Pancreas (tissue), 10 donors: ENCODE measurements around the gene FMN2. TPM values are rescaled to one million over a fixed set of nuclear protein-coding genes. Genes with fewer than 3 reads are reported as not detected.
A peak's percentile ranks its signal among the peaks of the same experiment; 100 is the strongest.

ENCODE experiments used
- ATAC-seq, 4 donors: fragments of 200-7000 bp; cut with Tn5 transposase; one replicate each; pipeline versions ENCODE4 v1.8.0 to v1.9.1; 2020; ENCODE audit warnings: mild to moderate bottlenecking in 4 of 4, moderate library complexity in 4 of 4
- DNase-seq, 6 donors: peaks; one replicate each; pipeline ENCODE4 v3.0.0-alpha.2; 2020
- FAIRE-seq: peaks from 2 replicates; lab custom pipeline; 2012; peaks lifted over from hg19 to GRCh38; lab: Jason Lieb, UNC
- H3K27ac ChIP-seq, 4 donors: fragments of 200-600 bp; sonication (generic); 1 replicate in 3 of 4; 2 replicates in 1 of 4; pipeline versions ENCODE4 v1.5.0 to v1.8.0; 2020
- H3K27me3 ChIP-seq, 4 donors: fragments of 200-600 bp; one replicate each; pipeline ENCODE4 v1.8.0; 2021
- H3K36me3 ChIP-seq, 3 donors: fragments of 200-600 bp; sonication (generic) in 1 of 3; one replicate each; pipeline versions ENCODE4 v1.5.0 to v1.8.0; 2020 to 2021
- H3K4me1 ChIP-seq, 3 donors: fragments of 200-600 bp; one replicate each; pipeline ENCODE4 v1.8.0; 2021
- H3K4me3 ChIP-seq, 4 donors: fragments of 200-600 bp; sonication (generic) in 2 of 4; one replicate each; pipeline versions ENCODE4 v1.5.0 to v1.8.0; 2020 to 2021
- H3K9me3 ChIP-seq, 4 donors: fragments of 200-600 bp; one replicate each; pipeline ENCODE4 v1.8.0; 2021
- WGBS, 2 donors: extraction: QIAGEN DNeasy Blood & Tissue Kit; methylation state at CpG; one replicate each; pipeline ENCODE4 v1.1.7; 2013; 5-methylcytosine and 5-hydroxymethylcytosine counted together
- intact Hi-C, 3 donors: fragments of 100-400 bp; cut with DNase I; formaldehyde crosslinking; loops; one replicate each; pipeline versions ENCODE4 v1.11.1 to v1.14.2; 2022
- polyA plus RNA-seq, 2 donors: library from polyadenylated mRNA; stranded (reverse); fragments of 200-250 nt; gene quantifications; one replicate each; pipeline ENCODE4 v1.2.3, GENCODE V29; 2013
- total RNA-seq, 6 donors: library from RNA; stranded (reverse); fragmentation: NEBNext Ultra II Directional in 4 of 6; extraction: Animal tissue kit (Norgen Biotek cat#: 25700) in 4 of 6; gene quantifications; one replicate each; pipeline versions ENCODE4 v1.2.1 to v1.2.4, GENCODE V29; 2021 to 2023
- TF ChIP-seq, protein P1 (sequence below), 4 donors: fragments of 200-600 bp; sonication (generic) in 3 of 4; IDR thresholded peaks; one replicate each; pipeline versions ENCODE4 v1.5.0 to v1.8.0; 2021; ENCODE audit warnings: antibody characterized with exemption in 4 of 4
- donor health status: healthy with polysubstance abuse.
- donor health status: DM: no; HTN: no; CAD: no; lungs with moderate emphysema.
- donor health status: DM: no; HTN: no; CAD: no.
- donor health status: control.
- donor health status: control.
- donor health status: Bipolar disorder and iron deficiency.
- donor health status: DM: yes; HTN: yes; CAD: no.
- donor health status: DM: no; HTN: no; CAD: no.
- donor health status: DM: no; HTN: no; CAD: no.
- donor health status: DM: yes; HTN: yes; CAD: no.

FMN2 gene
- total and polyA plus RNA-seq, 8 donors = 0.56 to 8.2 (median 2.0) TPM

DNA sequence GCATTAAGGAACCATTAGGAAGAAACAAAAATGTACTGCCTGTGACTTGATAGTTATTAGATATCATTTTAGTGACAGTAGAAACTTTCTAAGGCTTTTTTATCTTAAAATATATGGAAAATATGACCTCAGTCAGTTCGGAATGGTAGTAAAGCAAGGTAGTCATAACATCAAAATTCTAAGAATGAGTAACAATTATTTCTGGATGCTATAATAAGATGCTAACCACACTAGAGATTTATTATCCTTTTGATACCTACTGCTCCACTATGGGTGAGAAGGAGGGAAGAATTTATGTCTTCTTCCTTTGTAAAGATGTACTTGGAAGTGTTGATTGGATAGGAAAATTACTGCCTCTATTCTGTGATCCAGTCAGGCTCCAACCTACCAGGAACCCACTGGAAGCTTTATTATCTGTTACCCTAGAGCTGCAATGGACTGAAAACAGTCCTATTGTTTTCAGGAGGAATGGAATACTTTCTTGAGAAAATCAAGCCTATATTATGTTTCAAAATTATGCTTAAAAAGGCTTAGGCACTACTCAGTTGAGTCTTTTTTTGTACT lies 8.8 kb downstream of the FMN2 start:
- TF ChIP-seq, protein P1, sequence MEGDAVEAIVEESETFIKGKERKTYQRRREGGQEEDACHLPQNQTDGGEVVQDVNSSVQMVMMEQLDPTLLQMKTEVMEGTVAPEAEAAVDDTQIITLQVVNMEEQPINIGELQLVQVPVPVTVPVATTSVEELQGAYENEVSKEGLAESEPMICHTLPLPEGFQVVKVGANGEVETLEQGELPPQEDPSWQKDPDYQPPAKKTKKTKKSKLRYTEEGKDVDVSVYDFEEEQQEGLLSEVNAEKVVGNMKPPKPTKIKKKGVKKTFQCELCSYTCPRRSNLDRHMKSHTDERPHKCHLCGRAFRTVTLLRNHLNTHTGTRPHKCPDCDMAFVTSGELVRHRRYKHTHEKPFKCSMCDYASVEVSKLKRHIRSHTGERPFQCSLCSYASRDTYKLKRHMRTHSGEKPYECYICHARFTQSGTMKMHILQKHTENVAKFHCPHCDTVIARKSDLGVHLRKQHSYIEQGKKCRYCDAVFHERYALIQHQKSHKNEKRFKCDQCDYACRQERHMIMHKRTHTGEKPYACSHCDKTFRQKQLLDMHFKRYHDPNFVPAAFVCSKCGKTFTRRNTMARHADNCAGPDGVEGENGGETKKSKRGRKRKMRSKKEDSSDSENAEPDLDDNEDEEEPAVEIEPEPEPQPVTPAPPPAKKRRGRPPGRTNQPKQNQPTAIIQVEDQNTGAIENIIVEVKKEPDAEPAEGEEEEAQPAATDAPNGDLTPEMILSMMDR (IDR thresholded peaks at IDR 0.05) = no peak
- no peak overlapping the region for H3K27ac ChIP-seq
- H3K4me3 ChIP-seq = no peak overlapping the region
- ATAC-seq = no peak
- no peaks in the 10 kb centered on the region for H3K27me3 ChIP-seq
- H3K4me1 ChIP-seq = no peaks in the 10 kb centered on the region
- no peaks in the 10 kb centered on the region for H3K9me3 ChIP-seq
- intact Hi-C loops = no loop called here
- DNase-seq = no peak
- WGBS, 2 donors = 39 to 51% methylated on average over 1 of the region's 1 CpG
- no peaks in the 10 kb centered on the region for H3K36me3 ChIP-seq
- no peak for FAIRE-seq

DNA sequence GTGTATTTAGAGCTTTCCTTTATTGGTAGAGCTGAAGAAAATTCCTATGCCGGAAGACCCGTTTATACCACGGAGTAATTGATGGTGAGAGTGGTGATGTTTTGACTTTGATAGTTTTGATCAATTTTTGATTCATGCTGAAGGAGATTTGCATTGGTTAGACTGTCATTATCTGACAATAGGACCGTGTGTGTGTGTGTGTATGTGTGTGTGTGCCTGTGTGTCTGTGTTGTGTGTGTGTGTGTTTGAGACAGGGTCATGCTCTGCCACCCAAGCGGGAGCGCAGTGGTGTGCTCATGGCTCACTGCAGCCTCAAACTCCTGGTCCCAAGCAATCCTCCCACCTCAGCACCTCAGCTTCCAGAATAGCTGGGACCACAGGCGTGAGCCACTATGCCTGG lies 9.6 kb downstream of the FMN2 start:
- TF ChIP-seq, protein P1 (IDR thresholded peaks at IDR 0.05) = no peak
- DNase-seq (no peak), ATAC-seq (no peak), FAIRE-seq (no peak)
- H3K4me3 ChIP-seq = no peak overlapping the region
- no peaks in the 10 kb centered on the region for H3K9me3 ChIP-seq
- 71 to 74% methylated on average over 7 of the region's 7 CpGs for WGBS, 2 donors
- intact Hi-C loops = no loop called here
- no peak overlapping the region for H3K27ac ChIP-seq
- no peaks in the 10 kb centered on the region for H3K27me3 ChIP-seq
- no peaks in the 10 kb centered on the region for H3K4me1 ChIP-seq
- H3K36me3 ChIP-seq = no peaks in the 10 kb centered on the region

- 69 to 78% methylated on average over 3 of the region's 3 CpGs for WGBS, 2 donors
- FAIRE-seq (no peak), ATAC-seq (no peak)
Observed at GRCh38 chr1:240101737-240102136, 10.1 kb downstream of the FMN2 start.

DNA sequence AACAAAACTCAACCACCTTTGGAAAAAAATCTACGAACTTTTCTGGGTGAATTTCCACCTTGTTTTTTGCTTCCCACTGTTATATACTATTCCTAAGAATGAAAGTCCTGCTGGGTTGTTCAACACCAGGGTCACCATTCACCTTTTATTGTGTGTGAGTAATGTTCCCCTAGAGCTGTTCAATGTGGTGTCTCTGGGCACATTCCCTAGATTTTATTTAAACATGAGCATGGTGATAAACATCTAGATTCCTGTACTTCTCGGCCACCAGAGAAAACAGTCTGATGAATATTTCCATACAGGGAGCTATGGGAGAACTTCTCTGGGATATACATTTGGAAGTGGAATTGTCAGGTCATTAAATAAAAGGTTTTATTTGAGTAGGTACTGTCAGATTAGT lies 13.0 kb downstream of the FMN2 start:
- TF ChIP-seq, protein P1 (IDR thresholded peaks at IDR 0.05) = no peak
- no peak overlapping the region for H3K27ac ChIP-seq
- FAIRE-seq (no peak), ATAC-seq (no peak), DNase-seq (no peak)
- no peaks in the 10 kb centered on the region for H3K4me1 ChIP-seq
- 47 to 62% methylated on average over 2 of the region's 2 CpGs for WGBS, 2 donors
- no peaks in the 10 kb centered on the region for H3K9me3 ChIP-seq
- H3K27me3 ChIP-seq = no peaks in the 10 kb centered on the region
- intact Hi-C loops = no loop called here
- H3K36me3 ChIP-seq = no peaks in the 10 kb centered on the region
- no peak overlapping the region for H3K4me3 ChIP-seq

More at GRCh38 chr1:240101737-240102136, 10.1 kb downstream of the FMN2 start:
- TF ChIP-seq, protein P1 (IDR thresholded peaks at IDR 0.05) = no peak
- H3K27me3 ChIP-seq = no peaks in the 10 kb centered on the region
- no peaks in the 10 kb centered on the region for H3K4me1 ChIP-seq
- H3K9me3 ChIP-seq = no peaks in the 10 kb centered on the region
- H3K4me3 ChIP-seq = no peak overlapping the region
- intact Hi-C loops = no loop called here
- DNase-seq = no peak
- no peak overlapping the region for H3K27ac ChIP-seq
- H3K36me3 ChIP-seq = no peaks in the 10 kb centered on the region

GRCh38 chr1:240107058-240107684 lies 15.5 kb downstream of the FMN2 start:
- no peak for FAIRE-seq

More at GRCh38 chr1:240107058-240107684, 15.5 kb downstream of the FMN2 start:
- no peaks in the 10 kb centered on the region for H3K27me3 ChIP-seq
- H3K4me3 ChIP-seq = no peak overlapping the region
- no peaks in the 10 kb centered on the region for H3K4me1 ChIP-seq
- ATAC-seq (peak in 1 of 4 donors; percentile 34), DNase-seq (no peak)
- TF ChIP-seq, protein P1 (IDR thresholded peaks at IDR 0.05) = no peak
- no peaks in the 10 kb centered on the region for H3K9me3 ChIP-seq
- H3K36me3 ChIP-seq = no peaks in the 10 kb centered on the region
- 46 to 63% methylated on average over 3 of the region's 3 CpGs for WGBS, 2 donors
- no peak overlapping the region for H3K27ac ChIP-seq
- intact Hi-C loops = no loop called here
